ENCODE data around the gene OST4.

GRCh38 chr2:27053776-27054175, 17.7 kb downstream of the OST4 start:
- TF ChIP-seq YY1 (IDR thresholded peaks at IDR 0.05; ENCODE audit: low read depth) (no peak), EP300 (IDR thresholded peaks at IDR 0.05; ENCODE audit: borderline replicate concordance) (no peak), TAF1 (IDR thresholded peaks at IDR 0.05; ENCODE audit: low read depth) (no peak), REST (IDR thresholded peaks at IDR 0.05; ENCODE audit: low read depth) (no peak), USF1 (IDR thresholded peaks at IDR 0.05) (no peak), MAX (IDR thresholded peaks at IDR 0.05) (no peak), ZBTB7A (IDR thresholded peaks at IDR 0.05; ENCODE audit: low read depth) (no peak)
